Body of pancreas (tissue), 4 donors: ENCODE data around the gene KRTDAP.

Experiments
- POLR2A ChIP-seq, 3 donors: fragments of 450-650 bp; IDR thresholded peaks; one replicate each; pipeline ENCODE4 v1.6.1; 2016; ENCODE audit warnings: antibody characterized with exemption in 3 of 3, mild to moderate bottlenecking in 2 of 3
- TF ChIP-seq, protein P1 (sequence below), 7 experiments: fragments of 450-650 bp in 4 of 7; fragments of 200-600 bp in 3 of 7; sonication (generic) in 3 of 7; IDR thresholded peaks; one replicate each; pipeline ENCODE4 v1.5.1; 2016 to 2019; ENCODE audit warnings: antibody characterized with exemption in 7 of 7

DNA sequence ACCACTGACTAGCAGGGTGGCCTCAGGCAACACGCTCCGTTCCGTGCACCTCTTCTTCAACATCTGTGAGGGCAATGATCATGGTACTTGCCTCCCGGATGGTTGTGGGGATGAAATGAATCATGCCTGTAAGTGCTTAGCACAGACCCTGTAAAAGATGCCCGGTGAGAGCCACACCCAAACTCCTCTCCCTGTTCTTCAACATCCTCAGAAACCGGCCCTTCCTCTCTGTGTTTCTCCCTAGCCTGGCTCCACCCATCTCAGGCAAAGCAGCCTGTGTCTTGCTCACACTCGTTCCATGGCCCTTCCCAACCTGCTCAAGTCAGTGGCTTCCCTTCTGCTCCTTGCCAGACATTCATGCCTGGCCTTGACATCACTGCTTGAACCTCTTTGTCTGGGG lies 29.0 kb upstream of the KRTDAP start:
- TF ChIP-seq, protein P1, sequence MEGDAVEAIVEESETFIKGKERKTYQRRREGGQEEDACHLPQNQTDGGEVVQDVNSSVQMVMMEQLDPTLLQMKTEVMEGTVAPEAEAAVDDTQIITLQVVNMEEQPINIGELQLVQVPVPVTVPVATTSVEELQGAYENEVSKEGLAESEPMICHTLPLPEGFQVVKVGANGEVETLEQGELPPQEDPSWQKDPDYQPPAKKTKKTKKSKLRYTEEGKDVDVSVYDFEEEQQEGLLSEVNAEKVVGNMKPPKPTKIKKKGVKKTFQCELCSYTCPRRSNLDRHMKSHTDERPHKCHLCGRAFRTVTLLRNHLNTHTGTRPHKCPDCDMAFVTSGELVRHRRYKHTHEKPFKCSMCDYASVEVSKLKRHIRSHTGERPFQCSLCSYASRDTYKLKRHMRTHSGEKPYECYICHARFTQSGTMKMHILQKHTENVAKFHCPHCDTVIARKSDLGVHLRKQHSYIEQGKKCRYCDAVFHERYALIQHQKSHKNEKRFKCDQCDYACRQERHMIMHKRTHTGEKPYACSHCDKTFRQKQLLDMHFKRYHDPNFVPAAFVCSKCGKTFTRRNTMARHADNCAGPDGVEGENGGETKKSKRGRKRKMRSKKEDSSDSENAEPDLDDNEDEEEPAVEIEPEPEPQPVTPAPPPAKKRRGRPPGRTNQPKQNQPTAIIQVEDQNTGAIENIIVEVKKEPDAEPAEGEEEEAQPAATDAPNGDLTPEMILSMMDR (IDR thresholded peaks at IDR 0.05): no peak
- no peak for TF ChIP-seq POLR2A (IDR thresholded peaks at IDR 0.05)
